Head of caudate nucleus (tissue), 42 donors: ENCODE data around the gene ZNRF2.

Experiments used
- DNase-seq, 42 donors: peaks; one replicate each; pipeline versions ENCODE4 v3.0.0 to v3.0.0-alpha.2; 2020 to 2021; ENCODE audit warnings: mixed read lengths in 7 of 42
- intact Hi-C: fragments of 100-400 bp; cut with DNase I; formaldehyde crosslinking; loops from one replicate; pipeline ENCODE4 v1.15.0; 2022

ZNRF2 gene

GRCh38 chr7:30284298-30285066 is at the start of gene ZNRF2:
Gene ZNRF2 (plus strand): TSS chr7:30284597. CDS start chr7:30285358, 761 bp downstream.
- DNase-seq = peak; percentile 85 to 99 (median 95)
- intact Hi-C loops = loop anchor here (10.0 kb wide), 2 partner anchors 150 to 220 kb away; partner anchors contain the start of genes GGCT and MTURN

GRCh38 chr7:30237271-30237695 is 47.1 kb upstream of the ZNRF2 start:
- intact Hi-C loops = no loop called here
- no peak for DNase-seq

- DNase-seq = peak in 16 of 42 donors; percentile 4 to 68 (median 33)
- intact Hi-C loops = no loop called here
Observed at GRCh38 chr7:30238721-30239441, 45.5 kb upstream of the ZNRF2 start.

- intact Hi-C loops = no loop called here
- DNase-seq = no peak
Observed at GRCh38 chr7:30240106-30240800, 44.1 kb upstream of the ZNRF2 start.

- DNase-seq = peak in 1 of 42 donors; percentile 24
- intact Hi-C loops = no loop called here
Observed at GRCh38 chr7:30241767-30242166, 42.6 kb upstream of the ZNRF2 start.

GRCh38 chr7:30244340-30244739 is 40.1 kb upstream of the ZNRF2 start:
- no peak for DNase-seq
- intact Hi-C loops = no loop called here

GRCh38 chr7:30245913-30246312 is 38.5 kb upstream of the ZNRF2 start:
- no peak for DNase-seq
- intact Hi-C loops = no loop called here

- intact Hi-C loops = no loop called here
- DNase-seq = no peak
Observed at GRCh38 chr7:30246392-30246791, 38.0 kb upstream of the ZNRF2 start.

- intact Hi-C loops = no loop called here
Observed at GRCh38 chr7:30247541-30248401, 36.6 kb upstream of the ZNRF2 start.

GRCh38 chr7:30249316-30249715 is 35.1 kb upstream of the ZNRF2 start:
- intact Hi-C loops = no loop called here

More at GRCh38 chr7:30247541-30248401, 36.6 kb upstream of the ZNRF2 start:
- DNase-seq = no peak

GRCh38 chr7:30249986-30250774 is 34.2 kb upstream of the ZNRF2 start:
- DNase-seq = no peak
- intact Hi-C loops = no loop called here

More at GRCh38 chr7:30249316-30249715, 35.1 kb upstream of the ZNRF2 start:
- DNase-seq = peak in 1 of 42 donors; percentile 15

GRCh38 chr7:30251708-30252329 is 32.6 kb upstream of the ZNRF2 start:
- intact Hi-C loops = no loop called here
- peak in 1 of 42 donors; percentile 12 for DNase-seq

GRCh38 chr7:30252885-30253795 is 31.3 kb upstream of the ZNRF2 start:
- intact Hi-C loops = no loop called here
- DNase-seq = peak in 39 of 42 donors; percentile 11 to 75 (median 46)

GRCh38 chr7:30253796-30254165 is 30.6 kb upstream of the ZNRF2 start:
- DNase-seq = no peak
- intact Hi-C loops = no loop called here

- intact Hi-C loops = no loop called here
- no peak for DNase-seq
Observed at GRCh38 chr7:30254248-30254647, 30.1 kb upstream of the ZNRF2 start.

GRCh38 chr7:30254717-30255063 is 29.7 kb upstream of the ZNRF2 start:
- DNase-seq = no peak
- intact Hi-C loops = no loop called here
